Retinal pigment epithelial cell (primary cell): Measurements from ENCODE around the gene KIR2DL3.
"Not testable (repeated sequence)": the region's sequence is repeated elsewhere in the genome, so short reads cannot be mapped to it uniquely, and the experiment has no call there.

Source experiments
- DNase-seq: peaks from one replicate; pipeline ENCODE4 v3.0.0-alpha.2; 2010; ENCODE audit warnings: low read depth
- H3K4me3 ChIP-seq: 2 replicates; pipeline ENCODE4 v1.5.1; 2011; ENCODE audit warnings: mild to moderate bottlenecking, low read length, control low read depth, moderate library complexity

The KIR2DL3 gene

DNA sequence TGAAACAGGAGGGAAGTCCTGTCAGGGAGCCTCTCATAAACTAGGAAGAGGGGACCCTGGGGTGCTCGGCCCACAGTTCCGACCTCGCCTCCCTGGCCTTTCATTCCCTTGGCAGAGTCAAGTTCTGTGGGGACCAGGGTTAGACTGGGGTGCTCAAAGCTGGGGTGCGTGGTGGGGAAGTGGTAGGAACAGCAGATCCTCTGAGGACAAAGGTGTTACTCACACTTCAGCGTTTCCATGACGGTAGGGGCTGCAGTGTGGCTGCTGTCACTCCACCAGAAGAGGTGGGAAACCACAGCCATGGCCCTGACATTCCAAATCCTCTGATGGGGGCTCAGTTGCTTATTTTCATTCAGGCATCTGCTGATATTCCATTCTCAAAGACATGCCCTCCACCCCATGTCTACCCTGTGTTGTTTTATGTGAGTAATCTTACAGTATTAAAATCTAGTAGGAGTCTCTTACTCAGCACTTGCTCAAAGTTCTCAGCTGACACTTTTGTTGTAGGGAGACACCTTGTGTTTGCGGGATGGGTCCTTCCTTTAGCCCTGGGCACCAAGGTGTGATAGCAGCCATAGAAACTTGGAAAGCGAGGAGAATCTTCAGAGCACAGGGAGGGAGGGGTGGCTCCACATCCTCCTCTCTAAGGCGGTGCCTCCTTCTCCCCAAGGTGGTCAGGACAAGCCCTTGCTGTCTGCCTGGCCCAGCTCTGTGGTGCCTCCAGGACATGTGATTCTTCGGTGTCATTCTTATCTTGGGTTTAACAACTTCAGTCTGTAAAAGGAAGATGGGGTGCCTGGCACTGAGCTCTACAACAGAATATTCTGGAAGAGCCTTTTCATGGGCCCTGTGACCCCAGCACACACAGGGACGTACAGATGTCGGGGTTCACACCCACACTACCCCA, 18.1 kb downstream of the KIR2DL3 start:
- DNase-seq, H3K4me3 ChIP-seq: not testable (repeated sequence)

DNA sequence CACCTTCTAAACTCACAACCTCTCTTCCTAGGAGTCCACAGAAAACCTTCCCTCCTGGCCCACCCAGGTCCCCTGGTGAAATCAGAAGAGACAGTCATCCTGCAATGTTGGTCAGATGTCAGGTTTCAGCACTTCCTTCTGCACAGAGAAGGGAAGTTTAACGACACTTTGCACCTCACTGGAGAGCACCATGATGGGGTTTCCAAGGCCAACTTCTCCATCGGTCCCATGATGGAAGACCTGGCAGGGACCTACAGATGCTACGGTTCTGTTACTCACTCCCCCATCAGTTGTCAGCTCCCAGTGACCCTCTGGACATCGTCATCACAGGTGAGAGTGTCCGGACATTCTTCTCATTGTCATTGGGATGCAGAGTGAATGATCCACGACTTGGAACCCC, 20.3 kb downstream of the KIR2DL3 start:
- DNase-seq, H3K4me3 ChIP-seq: not testable (repeated sequence)

DNA sequence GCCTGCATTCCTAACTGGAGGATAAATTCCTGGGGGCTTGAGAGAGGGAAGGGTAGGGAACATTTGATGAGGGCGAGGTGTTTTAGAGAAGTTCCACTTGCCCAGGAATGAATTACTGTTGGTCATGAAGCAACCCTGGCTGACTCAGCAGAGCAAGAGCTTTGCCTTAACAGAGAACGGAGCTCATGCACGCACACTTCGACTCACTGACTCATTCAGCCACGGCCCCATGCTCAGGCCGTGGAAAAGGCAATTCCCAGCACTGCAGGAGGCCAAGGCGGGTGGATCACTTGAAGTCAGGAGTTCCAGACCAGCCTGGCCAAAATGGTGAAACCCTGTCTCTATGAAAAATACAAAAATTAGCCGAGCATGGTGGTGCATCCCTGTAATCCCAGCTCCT, 25.9 kb downstream of the KIR2DL3 start:
- not testable (repeated sequence) for DNase-seq, H3K4me3 ChIP-seq

DNA sequence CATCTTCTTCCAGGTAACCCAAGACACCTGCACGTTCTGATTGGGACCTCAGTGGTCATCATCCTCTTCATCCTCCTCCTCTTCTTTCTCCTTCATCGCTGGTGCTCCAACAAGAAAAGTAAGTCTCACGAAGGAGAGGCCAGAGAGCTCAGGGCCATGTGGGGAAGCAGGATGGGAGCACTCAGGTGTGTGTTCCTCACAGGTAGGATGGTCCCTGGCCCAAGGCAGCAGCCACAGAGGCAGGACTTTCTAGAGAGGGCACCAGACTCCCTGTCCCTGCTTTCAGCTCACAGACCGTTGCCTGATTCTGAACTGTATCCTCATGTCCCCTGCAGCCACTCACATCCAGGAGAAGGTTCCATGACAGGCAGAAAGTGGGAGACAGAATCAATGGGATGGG, 28.2 kb downstream of the KIR2DL3 start:
- H3K4me3 ChIP-seq: not testable (repeated sequence)

DNA sequence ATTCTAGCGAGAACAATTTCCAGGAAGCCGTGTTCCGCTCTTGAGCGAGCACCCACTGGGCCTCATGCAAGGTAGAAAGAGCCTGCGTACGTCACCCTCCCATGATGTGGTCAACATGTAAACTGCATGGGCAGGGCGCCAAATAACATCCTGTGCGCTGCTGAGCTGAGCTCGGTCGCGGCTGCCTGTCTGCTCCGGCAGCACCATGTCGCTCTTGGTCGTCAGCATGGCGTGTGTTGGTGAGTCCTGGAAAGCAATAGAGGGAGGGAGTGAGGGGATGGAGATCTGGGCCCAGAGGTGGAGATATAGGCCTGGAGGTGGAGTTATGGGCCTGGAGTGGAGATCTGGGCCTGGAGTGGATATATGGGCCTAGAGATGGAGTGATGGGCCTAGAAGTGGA, 31.3 kb downstream of the KIR2DL3 start, which contains the start of gene KIR2DL1:
TSS of gene KIR2DL1 (plus strand) at position 148 of the 400 bp plus-strand sequence. CDS start at position 206, 58 bp downstream.
- not testable (repeated sequence) for H3K4me3 ChIP-seq, DNase-seq

More for the DNA sequence above, 28.2 kb downstream of the KIR2DL3 start:
- DNase-seq: not testable (repeated sequence)

DNA sequence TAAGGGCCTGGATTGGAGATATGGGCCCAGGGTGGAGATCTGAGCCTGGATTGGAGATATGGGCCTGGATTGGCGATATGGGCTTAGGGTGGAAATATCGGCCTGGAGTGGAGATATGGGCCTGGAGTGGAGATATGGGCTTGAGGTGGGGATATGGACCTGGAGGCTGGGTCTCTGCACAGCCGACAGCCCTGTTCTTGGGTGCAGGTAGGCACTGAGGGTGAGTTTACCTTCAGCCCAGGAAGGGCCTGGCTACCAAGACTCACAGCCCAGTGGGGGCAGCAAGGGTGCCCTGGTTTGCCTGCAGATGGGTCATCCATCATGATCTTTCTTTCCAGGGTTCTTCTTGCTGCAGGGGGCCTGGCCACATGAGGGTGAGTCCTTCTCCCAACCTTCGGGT, 32.2 kb downstream of the KIR2DL3 start:
- not testable (repeated sequence) for H3K4me3 ChIP-seq, DNase-seq

DNA sequence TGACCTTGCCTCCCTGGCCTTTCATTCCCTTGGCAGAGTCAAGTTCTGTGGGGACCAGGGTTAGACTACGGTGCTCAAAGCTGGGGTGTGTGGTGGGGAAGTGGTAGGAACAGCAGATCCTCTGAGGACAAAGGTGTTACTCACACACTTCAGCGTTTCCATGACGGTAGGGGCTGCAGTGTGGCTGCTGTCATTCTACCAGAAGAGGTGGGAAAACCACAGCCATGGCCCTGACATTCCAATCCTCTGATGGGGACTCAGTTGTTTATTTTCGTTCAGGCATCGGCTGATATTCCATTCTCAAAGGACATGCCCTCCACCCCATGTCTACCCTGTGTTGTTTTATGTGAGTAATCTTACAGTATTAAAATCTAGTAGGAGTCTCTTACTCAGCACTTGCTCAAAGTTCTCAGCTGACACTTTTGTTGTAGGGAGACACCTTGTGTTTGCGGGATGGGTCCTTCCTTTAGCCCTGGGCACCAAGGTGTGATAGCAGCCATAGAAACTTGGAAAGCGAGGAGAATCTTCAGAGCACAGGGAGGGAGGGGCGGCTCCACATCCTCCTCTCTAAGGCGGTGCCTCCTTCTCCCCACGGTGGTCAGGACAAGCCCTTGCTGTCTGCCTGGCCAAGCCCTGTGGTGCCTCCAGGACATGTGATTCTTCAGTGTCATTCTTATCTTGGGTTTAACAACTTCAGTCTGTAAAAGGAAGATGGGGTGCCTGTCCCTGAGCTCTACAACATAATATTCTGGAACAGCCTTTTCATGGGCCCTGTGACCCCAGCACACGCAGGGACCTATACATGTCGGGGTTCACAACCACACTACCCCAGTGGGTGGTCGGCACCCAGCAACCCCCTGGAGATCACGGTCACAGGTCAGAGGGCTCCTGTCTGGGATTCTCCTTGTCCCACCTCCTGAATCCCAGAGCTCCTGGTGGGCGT, 33.0 kb downstream of the KIR2DL3 start:
- DNase-seq, H3K4me3 ChIP-seq: not testable (repeated sequence)

DNA sequence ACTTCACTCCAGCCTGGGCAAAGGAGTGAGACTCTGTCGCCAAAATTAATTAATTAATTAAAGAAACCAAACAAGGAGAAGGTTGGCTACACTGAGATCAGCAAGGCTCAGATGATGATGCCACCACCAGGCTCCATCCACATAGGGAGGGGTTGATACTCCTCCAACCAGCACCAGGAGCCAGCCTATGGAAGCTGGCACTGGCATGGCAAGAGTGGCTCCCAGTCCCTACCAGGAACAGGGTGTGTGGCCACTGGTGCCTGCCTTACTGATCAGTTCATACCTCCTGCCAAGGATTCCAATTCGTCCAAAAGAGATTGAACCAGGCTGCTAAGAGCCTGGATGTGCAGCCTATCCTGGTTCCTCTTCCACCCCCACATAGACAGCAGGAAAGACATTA, 34.4 kb downstream of the KIR2DL3 start:
- not testable (repeated sequence) for DNase-seq

DNA sequence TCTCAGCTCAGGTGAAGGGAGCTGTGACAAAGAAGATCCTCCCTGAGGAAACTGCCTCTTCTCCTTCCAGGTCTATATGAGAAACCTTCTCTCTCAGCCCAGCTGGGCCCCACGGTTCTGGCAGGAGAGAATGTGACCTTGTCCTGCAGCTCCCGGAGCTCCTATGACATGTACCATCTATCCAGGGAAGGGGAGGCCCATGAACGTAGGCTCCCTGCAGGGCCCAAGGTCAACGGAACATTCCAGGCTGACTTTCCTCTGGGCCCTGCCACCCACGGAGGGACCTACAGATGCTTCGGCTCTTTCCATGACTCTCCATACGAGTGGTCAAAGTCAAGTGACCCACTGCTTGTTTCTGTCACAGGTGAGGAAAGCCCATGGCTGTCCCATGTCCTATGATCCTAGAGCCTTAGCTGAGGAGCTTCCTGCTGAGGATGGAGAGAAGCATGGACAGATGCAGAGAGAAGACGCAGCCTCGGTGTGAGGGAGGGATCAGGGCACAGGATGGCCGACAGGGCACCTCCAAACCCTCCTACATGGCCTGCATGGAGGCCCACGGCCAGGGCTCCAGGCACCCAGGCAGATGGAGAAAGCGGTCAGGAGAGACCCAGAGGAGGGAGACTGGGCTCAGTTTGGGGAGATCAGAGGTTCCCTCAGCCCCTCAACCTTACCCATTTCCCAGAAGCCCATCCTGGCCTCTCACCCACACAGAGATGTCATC, 36.9 kb downstream of the KIR2DL3 start:
- H3K4me3 ChIP-seq, DNase-seq: not testable (repeated sequence)

More for the DNA sequence above, 34.4 kb downstream of the KIR2DL3 start:
- H3K4me3 ChIP-seq: not testable (repeated sequence)

DNA sequence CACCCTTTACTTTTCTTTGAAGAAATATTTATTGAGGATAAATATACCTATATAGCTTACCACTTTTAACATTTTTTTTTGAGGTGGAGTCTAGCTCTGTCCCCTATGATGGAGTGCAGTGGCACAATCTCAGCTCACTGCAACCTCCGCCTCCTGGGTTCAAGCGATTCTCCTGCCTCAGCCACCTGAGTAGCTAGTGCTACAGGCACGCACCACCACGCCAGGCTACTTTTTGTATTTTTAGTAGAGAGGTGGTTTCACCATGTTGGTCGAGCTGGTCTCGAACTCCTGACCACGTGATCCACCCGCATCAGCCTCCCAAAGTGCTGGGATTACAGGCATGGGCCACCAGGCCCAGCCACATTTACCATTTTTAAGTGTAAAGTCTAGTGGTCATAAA, 37.5 kb downstream of the KIR2DL3 start:
- not testable (repeated sequence) for H3K4me3 ChIP-seq, DNase-seq

DNA sequence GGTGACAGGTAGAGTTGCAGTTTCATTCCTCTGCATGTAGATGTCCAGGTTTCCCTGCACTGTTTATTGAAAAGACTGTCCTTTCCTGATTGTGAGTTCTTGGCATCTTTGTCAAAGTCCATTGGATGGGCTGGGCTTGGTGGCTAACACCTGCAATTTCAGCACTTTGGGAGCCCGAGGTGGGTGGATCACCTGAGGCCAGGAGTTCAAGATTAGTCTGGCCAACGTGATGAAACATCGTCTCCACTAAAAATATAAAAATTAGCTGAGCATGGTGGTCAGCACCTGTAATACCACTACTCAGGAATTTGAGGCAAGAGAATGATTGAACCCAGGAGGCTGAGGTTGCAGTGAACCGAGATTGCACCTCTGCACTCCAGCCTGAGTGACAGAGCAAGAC, 39.5 kb downstream of the KIR2DL3 start:
- not testable (repeated sequence) for DNase-seq, H3K4me3 ChIP-seq

DNA sequence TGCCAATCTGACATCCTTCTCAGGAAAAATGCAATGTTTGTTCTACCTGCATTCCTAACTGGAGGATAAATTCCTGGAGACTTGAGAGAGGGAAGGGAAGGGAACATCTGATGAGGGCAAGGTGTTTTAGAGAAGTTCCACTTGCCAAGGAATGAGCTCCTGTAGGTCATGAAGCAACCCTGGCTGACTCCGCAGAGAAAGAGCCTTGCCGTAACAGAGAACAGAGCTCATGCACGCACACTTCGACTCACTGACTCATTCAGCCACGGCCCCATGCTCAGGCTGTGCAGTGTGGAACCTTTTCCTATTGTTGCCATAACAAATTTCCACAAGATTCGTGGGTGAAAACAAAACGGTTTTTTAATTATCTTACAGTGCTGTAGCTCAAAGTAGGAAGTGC, 40.6 kb downstream of the KIR2DL3 start:
- not testable (repeated sequence) for H3K4me3 ChIP-seq, DNase-seq

DNA sequence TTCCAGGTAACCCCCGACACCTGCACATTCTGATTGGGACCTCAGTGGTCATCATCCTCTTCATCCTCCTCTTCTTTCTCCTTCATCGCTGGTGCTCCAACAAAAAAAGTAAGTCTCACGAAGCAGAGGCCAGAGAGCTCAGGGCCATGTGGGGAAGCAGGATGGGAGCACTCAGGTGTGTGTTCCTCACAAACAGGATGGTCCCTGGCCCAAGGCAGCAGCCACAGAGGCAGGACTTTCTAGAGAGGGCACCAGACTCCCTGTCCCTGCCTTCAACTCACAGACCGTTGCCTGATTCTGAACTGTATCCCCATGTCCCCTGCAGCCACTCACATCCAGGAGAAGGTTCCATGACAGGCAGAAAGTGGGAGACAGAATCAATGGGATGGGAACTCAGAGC, 44.6 kb downstream of the KIR2DL3 start:
- H3K4me3 ChIP-seq, DNase-seq: not testable (repeated sequence)

DNA sequence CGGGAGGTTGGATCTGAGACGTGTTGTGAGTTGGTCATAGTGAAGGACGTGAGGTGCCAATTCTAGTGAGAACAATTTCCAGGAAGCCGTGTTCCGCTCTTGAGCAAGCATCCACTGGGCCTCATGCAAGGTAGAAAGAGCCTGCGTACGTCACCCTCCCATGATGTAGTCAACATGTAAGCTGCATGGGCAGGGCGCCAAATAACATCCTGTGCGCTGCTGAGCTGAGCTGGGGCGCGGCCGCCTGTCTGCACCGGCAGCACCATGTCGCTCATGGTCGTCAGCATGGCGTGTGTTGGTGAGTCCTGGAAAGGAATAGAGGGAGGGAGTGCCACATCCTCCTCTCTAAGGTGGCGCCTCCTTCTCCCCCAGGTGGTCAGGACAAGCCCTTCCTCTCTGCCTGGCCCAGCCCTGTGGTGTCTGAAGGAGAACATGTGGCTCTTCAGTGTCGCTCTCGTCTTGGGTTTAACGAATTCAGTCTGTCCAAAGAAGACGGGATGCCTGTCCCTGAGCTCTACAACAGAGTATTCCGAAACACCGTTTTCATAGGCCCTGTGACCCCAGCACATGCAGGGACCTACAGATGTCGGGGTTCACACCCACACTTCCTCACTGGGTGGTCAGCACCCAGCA, 47.9 kb downstream of the KIR2DL3 start:
- H3K4me3 ChIP-seq: not testable (repeated sequence)

DNA sequence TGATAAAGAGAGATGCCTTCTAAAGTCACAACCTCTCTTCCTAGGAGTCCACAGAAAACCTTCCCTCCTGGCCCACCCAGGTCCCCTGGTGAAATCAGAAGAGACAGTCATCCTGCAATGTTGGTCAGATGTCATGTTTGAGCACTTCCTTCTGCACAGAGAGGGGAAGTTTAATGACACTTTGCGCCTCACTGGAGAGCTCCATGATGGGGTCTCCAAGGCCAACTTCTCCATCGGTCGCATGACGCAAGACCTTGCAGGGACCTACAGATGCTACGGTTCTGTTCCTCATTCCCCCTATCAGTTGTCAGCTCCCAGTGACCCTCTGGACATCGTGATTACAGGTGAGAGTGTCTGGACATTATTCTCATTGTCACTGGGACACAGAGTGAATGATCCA, 49.8 kb downstream of the KIR2DL3 start:
- not testable (repeated sequence) for H3K4me3 ChIP-seq, DNase-seq

More for the DNA sequence above, 47.9 kb downstream of the KIR2DL3 start:
- DNase-seq: not testable (repeated sequence)
